Lower leg skin (tissue), 4 donors: ENCODE measurements around the gene MYO7A. TPM values are rescaled to one million over a fixed set of nuclear protein-coding genes. Genes with fewer than 3 reads are reported as not detected.

Source experiments
- DNase-seq, 2 donors: peaks; one replicate each; pipeline ENCODE4 v3.0.0-alpha.2; 2019; ENCODE audit warnings: low spot score in 2 of 2
- H3K4me3 ChIP-seq: fragments of 200-600 bp; sonication (generic); 2 replicates; pipeline ENCODE4 v1.5.1; 2017; ENCODE audit warnings: mild to moderate bottlenecking, low read depth; ENCODE audit not compliant: poor library complexity, severe bottlenecking
- POLR2A ChIP-seq, 2 donors: fragments of 450-650 bp; IDR thresholded peaks; one replicate each; pipeline ENCODE4 v1.6.1; 2016 to 2017; ENCODE audit warnings: antibody characterized with exemption in 2 of 2, mild to moderate bottlenecking in 1 of 2, moderate library complexity in 1 of 2
- WGBS, 2 donors: methylation state at CpG; one replicate each; pipeline ENCODE4 v1.1.5; 2018; 5-methylcytosine and 5-hydroxymethylcytosine counted together
- intact Hi-C: fragments of 100-400 bp; cut with DNase I; formaldehyde crosslinking; loops from one replicate; pipeline ENCODE4 v1.15.0; 2023; ENCODE audit warnings: low total_unique reads
- total RNA-seq, 4 donors: library from RNA; depleted of rRNA; stranded (reverse); fragments of >200 nt; gene quantifications; one replicate each; pipeline ENCODE4 v1.1.0, GENCODE V29; 2016
- TF ChIP-seq, protein P1 (sequence below), 3 donors: fragments of 450-650 bp; IDR thresholded peaks; one replicate each; pipeline ENCODE4 v1.5.1; 2016; ENCODE audit warnings: antibody characterized with exemption in 3 of 3, mild to moderate bottlenecking in 3 of 3, moderate library complexity in 2 of 3

The MYO7A gene
- total RNA-seq, 4 donors from 2014 or later = 0.69 to 2.1 (median 1.4) TPM

DNA sequence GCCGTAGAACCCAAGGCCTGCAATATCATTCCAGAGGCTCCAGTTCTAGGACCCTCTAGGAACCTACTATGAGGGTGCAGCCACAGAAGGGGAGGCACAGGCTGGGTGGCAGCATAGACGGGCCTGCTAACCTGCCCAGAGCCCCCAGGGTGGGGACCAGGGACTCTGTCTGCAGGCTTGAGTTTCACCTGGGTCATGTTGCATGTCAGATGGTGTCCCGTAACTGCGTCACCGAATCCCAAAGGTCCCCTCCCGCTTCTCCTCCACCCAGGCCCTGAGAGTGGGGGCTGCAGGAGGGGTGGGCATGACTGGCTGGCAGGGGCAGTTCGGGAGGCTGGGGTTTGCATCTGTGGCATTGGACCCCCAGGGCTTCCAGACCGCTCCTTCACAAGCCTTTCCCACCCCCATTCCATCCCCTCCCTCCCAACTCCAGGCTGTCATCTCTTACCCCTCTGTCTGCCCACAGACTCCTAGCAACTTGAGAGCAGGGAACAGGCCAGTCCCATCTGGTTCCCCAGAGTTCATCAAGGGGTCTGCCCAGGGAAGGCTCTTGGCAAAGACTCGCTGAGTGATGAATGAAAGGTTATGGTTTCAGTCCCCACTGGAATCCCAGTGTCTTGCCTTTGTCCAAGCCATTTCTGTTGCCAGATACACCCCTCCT is 16.3 kb downstream of the MYO7A start:
- TF ChIP-seq, protein P1, sequence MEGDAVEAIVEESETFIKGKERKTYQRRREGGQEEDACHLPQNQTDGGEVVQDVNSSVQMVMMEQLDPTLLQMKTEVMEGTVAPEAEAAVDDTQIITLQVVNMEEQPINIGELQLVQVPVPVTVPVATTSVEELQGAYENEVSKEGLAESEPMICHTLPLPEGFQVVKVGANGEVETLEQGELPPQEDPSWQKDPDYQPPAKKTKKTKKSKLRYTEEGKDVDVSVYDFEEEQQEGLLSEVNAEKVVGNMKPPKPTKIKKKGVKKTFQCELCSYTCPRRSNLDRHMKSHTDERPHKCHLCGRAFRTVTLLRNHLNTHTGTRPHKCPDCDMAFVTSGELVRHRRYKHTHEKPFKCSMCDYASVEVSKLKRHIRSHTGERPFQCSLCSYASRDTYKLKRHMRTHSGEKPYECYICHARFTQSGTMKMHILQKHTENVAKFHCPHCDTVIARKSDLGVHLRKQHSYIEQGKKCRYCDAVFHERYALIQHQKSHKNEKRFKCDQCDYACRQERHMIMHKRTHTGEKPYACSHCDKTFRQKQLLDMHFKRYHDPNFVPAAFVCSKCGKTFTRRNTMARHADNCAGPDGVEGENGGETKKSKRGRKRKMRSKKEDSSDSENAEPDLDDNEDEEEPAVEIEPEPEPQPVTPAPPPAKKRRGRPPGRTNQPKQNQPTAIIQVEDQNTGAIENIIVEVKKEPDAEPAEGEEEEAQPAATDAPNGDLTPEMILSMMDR (IDR thresholded peaks at IDR 0.05) = no peak
- TF ChIP-seq POLR2A (IDR thresholded peaks at IDR 0.05) = no peak
- no peak for DNase-seq
- WGBS, 2 donors = 90 to 91% methylated on average over 9 of the region's 9 CpGs
- H3K4me3 ChIP-seq = no peak overlapping the region
- intact Hi-C loops = no loop called here

DNA sequence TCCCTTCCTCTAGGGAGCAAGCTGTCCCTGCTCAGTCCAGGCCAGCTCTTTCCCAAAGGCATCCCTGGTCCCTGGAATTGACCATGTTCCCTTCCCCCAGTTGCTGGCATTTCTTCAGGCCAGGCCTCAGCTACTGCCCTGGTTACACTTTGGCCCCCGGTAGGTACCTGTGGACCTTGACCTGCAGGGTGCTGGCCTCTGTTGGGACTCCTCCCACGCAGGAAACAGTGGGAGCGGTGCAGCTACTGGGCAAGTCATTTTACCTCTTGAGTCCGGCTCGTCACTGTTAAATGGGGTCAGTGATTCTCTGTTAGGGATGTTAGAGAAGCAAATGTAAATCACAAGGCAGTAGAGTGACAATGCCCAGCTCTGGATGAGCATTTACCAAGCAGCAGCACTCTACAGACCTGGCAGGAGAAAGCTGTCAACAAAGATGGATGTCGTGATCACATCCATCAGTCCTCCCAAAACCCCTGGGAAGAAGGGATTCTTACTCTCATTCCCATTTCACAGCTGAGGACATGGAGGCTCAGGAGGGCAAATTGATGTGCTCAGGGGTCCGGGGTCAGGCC is 16.9 kb downstream of the MYO7A start:
- TF ChIP-seq POLR2A (IDR thresholded peaks at IDR 0.05) = no peak
- TF ChIP-seq, protein P1 (IDR thresholded peaks at IDR 0.05) = no peak
- DNase-seq = no peak
- H3K4me3 ChIP-seq = no peak overlapping the region
- WGBS, 2 donors = 87 to 93% methylated on average over 7 of the region's 7 CpGs
- intact Hi-C loops = no loop called here

DNA sequence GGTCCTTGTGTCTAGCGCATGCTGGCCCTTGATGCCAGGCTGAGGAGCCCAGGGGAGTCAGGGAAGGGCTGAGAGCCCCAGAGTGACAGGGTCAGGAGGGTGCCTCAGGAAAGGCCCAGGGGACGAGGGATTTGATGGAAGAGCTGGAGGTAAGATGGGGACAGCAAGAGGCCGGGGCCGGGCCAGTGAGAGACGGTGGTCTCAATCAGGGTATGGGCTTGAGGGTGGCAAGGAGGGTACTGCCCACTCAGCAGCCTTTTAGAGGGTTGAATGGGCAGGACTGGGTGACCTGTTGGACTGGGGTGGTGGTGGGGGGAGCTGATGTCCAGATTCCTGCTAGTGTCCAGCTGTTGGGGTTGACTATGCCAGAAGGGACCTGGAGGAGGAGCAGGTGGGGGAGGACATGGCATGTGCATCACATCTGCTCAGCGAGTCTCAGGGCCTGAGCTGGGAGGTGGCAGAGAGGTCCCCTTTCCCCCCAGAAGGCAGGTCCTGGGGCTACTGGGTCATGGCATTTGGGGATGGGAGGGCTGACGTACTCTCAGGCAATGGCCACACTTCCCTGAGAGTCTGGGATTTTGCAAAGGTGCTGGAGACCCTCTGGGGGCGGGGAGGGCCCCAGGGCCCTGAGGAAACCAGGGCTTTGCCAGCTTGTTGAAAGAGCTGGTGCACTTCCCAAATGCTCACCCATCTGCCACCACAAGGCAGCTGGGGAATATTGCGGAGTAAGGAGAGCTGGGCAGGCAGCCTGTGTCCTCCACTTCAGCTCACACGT is 18.4 kb downstream of the MYO7A start:
- 91 to 92% methylated on average over 9 to 10 of the region's 10 CpGs for WGBS, 2 donors
- DNase-seq = no peak
- intact Hi-C loops = no loop called here
- no peak overlapping the region for H3K4me3 ChIP-seq
- TF ChIP-seq, protein P1 (IDR thresholded peaks at IDR 0.05) = no peak
- TF ChIP-seq POLR2A (IDR thresholded peaks at IDR 0.05) = no peak

DNA sequence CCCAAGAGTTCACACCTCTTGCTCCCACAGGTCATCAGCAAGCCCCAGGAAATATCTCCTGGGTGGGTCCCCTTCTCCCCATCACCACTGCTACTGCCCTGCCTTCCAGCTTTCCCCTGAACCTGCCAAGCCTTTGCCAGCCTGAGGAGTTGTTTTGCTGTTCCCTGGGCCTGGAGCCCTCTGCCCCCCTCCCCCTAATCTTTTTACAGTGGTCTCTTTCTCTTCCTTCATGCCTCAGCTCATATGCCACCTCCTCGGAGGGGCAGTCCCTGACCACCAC is 18.9 kb downstream of the MYO7A start:
- TF ChIP-seq POLR2A (IDR thresholded peaks at IDR 0.05) = no peak
- TF ChIP-seq, protein P1 (IDR thresholded peaks at IDR 0.05) = no peak
- H3K4me3 ChIP-seq = no peak overlapping the region
- 90 to 93% methylated on average over 1 of the region's 1 CpG for WGBS, 2 donors
- intact Hi-C loops = no loop called here
- DNase-seq = no peak

DNA sequence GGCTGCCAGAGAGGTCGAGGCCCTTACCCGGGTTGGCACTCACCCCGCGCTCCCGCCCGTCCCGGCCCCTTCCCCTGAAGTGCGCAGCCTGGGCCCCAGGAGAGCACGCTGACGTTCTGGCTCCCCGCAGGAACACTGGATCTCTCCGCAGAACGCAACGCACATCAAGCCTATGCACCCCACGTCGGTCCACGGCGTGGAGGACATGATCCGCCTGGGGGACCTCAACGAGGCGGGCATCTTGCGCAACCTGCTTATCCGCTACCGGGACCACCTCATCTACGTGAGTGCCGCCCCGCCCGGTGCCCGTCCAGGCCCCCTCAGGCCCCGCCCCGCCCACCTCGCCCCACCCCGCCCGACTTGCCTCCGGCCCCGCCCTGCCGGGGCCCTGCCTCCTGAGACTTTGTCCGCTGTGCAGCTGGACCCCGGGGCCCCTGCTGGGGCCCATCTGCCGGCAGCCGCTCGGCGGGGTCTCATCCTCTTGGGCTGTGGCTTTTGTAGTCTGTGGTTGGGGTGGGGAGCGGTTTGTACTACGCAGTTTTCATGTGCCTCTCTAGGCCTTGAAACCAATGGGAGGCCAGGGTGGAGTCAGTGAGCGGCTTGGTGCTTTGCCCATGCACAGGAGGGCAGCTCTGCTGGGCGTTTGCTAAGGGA is 19.7 kb downstream of the MYO7A start:
- intact Hi-C loops = no loop called here
- WGBS, 2 donors = 18 to 24% methylated on average over 33 to 34 of the region's 47 CpGs
- H3K4me3 ChIP-seq = no peak overlapping the region
- no peak for TF ChIP-seq POLR2A (IDR thresholded peaks at IDR 0.05)
- TF ChIP-seq, protein P1 (IDR thresholded peaks at IDR 0.05) = no peak
- no peak for DNase-seq
